HG03558 (cell line): ENCODE results near the gene RAE1.

Source experiments
- ATAC-seq: cut with Tn5 transposase; IDR thresholded peaks from one replicate; pipeline ENCODE4 v1.9.1; 2021; ENCODE audit warnings: moderate number of reproducible peaks; ENCODE audit not compliant: unreplicated experiment; ENCODE audit errors: extremely low read depth

The RAE1 gene, protein sequence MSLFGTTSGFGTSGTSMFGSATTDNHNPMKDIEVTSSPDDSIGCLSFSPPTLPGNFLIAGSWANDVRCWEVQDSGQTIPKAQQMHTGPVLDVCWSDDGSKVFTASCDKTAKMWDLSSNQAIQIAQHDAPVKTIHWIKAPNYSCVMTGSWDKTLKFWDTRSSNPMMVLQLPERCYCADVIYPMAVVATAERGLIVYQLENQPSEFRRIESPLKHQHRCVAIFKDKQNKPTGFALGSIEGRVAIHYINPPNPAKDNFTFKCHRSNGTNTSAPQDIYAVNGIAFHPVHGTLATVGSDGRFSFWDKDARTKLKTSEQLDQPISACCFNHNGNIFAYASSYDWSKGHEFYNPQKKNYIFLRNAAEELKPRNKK

DNA sequence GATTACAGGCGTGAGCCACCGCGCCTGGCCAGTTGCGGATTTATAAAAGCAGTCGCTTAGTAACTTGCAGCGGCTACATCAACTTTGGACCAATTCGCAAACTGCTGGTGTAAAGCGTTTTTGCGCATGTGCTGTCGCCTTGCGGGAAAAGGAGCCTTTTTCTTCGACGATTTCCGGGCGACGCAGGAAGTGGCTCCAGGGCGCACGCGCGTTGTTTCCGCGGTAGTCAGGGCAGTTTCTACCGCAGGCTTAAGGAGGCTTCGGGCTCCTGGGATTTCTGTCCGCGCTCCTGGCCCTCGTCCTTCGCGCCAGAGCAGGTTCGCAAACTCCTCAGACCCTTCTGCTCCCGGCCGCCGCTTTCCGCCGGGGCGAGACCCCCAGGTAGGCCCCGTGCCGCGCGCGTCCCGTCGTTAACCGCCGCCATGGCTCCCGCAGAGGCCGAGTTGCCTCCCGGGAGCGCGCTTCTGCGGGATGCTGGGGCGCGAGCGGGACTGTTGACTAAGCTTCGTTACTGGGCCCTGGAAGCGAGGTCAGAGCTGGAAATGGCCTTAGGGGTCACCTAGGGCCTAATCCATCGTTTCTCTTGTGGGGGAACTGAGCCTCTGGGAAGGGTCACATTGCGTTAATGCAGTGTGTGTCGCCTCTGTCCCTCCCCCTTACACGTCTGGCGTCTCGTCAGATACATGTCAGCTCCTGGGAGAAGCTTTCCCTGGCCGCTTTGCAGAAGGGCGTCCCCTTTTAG, at the start of gene RAE1:
TSS of gene RAE1 (plus strand) at position 214 of the 742 bp plus-strand sequence. CDS start 2,784 bp downstream, outside the sequence.
- ATAC-seq = peak; percentile 39

DNA sequence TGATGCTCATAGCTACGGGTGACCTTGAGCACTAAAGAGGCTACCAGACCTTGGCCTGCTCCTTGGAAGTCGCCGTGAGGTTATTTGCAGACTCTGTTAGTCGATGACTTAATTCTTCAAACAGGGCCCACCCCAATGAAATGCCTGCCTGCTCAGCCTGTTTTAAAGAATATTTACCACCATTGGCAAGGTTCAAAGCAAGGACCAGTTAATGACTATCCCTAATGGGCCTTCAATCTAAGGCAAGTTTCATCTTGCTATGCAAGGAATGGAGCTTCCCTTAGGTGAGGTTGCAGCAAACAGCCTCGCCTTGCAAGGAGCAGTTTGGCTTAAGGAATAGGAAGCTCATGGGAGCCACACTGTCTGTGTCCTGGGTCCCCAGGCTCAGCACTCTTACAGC, 44.3 kb upstream of the RAE1 start:
- no peak for ATAC-seq

- ATAC-seq = no peak
Observed at GRCh38 chr20:57308451-57309271, 42.4 kb upstream of the RAE1 start.

DNA sequence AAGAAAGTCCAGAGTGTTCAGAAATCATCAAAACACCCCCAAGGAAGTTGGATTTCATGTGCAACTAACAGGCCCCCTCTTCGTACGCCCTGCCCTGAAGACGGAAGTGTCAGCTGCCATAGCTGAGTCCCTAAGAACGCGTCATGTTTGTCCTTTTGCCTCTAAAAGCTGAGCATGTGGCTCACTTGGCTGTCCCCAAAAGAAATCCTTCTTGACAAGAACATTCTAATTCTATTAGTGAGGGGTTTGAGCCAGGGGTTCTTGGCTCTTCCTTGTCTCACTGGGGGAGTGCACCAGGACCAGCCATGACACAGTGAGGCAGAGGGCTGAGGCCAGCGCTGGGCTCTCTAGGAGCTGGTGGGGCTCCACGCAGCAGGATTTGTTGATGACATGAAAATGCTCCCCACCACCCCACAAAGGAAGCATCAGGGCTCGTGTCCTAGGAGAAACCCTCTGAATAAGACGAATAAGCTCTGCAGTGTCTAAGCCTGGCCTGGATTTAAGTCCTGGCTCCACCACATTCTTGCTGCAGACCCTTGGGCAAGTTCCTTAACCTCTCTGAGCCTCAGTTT, 41.4 kb upstream of the RAE1 start:
- no peak for ATAC-seq

DNA sequence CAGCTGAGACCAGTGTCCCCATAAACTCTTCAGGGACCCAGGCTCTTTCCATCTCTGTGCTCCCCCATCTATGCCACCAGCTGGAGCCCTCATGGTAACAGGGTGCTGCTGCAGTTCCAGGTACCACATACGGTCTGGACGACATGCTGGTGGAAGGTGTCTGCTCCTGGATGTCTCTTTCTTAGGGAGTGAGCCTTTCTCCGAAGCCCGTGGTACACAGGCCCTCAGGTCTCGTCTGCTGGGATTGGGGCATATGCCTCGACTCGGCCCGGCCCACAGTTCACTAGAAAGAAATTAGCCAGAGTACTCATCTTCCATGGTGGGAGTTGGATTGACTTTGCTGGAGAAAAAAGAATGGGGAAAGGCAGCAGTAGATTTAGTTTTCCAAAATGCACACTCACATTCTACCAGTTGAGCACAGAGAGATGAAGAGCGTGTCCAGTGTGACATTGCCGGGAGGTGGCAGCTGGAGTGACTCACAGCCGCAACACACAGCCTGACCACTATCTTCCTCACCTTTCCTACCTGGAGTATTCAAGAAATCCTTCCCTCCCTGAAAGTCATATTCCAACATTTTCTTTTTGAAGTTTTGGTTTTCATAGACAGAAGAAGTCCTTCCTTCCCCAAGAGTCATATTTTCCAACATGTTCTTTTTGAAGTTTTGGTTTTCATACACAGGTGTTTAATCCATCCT, 40.1 kb upstream of the RAE1 start:
- ATAC-seq = no peak

DNA sequence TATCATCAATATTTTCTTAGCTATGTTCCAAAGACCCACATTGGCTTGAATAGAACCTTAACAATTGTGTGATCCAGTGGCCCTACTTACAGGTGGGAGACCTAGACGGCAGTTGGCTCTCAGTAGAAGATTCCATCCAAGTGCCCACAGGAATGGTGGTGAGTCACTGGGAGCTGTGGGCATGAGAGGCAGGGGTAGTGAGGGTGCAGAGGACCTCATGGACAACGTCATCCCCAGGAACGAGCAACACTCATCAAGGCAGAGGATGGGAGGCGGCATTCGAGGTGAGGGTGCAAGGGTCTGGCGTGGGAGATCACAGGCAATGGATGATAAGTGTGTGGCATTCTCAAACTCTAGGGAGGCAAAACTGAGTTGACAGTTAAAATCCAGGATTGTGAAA, 38.9 kb upstream of the RAE1 start:
- no peak for ATAC-seq

GRCh38 chr20:57313230-57313629, 37.8 kb upstream of the RAE1 start:
- ATAC-seq = no peak

DNA sequence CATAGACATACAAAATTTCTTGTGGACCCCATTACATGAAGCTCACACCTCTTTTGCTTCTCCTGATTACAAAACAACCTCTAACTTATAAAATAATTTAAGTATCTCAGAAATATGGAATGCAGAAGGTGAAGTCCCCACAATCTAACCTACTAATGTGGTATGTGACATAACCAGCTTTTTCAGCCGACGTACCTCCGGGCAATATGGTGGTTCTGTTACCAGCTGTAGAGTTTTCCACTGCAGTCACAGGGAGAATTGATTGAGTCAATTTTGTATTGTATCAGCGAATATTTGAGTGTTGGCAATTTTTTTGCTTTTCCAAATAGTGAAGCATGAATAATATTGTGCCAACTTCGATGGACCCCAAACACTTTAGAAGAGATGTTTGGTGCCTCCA, 37.1 kb upstream of the RAE1 start:
- ATAC-seq = no peak

DNA sequence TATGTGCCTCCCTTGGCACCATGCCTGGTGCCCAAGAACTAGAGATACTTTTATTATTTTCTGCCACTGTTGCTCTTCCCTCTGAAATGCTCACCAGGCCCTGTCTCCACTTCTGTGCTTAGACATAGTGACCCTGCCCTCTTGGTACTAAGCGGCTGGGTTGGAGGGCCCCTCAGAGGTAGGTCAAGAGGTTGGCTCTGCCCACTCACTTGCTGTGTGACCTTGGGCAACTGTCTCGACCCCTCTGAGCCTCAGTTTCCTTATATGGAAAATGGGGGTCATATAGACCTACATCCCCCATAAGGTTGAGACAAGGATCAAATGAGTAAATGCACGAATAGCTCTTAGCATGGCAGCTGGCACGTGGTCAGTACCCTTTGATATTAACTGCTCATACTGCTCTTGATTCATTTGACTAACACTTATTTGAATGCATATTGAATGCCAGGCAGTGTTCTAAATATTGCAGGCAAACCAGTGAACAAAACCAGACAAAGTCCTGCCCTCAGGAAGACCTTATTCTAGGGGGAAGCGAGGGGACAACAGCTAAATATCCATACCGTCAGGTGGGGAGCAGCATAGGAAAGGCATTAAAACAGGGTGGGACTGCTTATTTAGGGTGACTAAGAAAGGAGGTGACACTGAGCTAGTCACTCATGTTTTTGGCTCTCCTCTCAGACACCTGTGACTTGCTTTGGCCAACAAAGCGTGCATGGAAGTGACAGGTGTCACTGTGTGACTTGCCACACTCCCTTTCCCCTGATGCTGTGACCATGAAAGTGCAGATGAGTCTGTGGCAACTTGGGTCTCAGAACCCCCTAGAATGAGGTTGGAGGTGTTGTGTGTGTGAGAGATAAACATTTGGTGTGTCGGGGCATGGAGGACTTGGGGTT, 35.7 kb upstream of the RAE1 start:
- ATAC-seq = no peak

DNA sequence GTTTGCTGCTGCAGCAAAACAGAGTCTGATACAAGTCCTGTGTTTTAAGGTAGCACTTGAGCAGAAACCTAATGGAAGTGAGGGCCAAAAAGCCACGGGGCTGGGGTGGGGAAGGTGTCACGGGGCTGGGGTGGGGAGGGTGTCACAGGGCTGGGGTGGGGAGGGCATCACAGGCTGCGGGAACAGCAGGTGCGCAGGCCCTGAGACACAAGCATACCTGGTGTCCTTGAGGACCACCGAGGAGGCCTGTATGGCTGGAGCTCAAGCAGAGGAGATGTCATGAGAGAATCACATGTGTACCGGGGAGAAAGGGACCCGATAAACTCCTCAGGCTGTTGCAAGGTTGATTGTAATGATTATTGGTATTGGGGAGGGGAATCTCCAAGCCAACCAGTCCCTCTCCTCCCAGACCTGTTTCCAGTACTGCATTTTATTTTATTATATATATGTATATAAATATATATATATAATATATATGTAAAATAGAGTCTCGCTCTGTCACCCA, 35.0 kb upstream of the RAE1 start:
- no peak for ATAC-seq

DNA sequence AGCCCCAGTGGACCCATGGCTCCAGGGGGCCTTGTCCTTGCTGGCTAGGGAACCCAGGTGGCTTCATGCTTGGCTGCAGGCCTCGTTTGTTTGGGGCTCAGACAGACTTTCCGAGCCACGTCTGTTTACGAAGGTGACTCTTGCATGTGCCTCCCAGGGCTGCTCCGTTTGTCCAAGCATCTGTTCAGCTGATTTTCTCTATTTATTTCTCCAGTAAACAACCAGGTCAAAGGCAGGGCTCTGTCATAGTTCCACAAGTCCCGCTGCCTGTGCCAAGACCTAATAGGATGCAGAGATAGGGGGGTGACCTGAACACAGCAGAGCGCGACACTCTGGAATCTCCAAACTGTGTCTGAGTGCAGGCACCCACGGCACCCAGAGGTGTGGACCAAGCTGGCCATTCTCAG, 34.3 kb upstream of the RAE1 start:
- no peak for ATAC-seq

DNA sequence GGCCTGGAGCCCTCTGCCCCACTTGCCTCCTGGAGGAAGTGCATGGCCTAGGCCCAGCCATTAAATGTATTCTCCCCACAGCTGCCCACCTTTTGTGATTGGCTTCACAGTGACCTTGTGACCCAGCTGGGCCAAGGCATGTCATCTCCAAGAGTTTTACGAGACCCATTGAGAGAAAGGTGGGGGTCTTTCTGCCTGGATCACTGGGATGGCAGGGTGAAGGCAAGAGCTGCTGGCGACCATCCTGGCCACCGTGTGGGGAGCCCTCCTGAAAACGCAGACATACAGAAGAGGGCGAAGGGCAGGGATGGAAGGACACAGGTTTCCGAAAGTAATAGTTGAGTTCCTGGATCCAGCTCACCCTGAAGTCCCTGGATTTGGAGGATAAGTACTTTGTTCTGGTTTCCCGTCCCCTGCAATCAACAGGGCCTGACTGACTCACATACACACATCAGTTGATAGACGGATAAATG, 33.7 kb upstream of the RAE1 start:
- ATAC-seq = no peak

DNA sequence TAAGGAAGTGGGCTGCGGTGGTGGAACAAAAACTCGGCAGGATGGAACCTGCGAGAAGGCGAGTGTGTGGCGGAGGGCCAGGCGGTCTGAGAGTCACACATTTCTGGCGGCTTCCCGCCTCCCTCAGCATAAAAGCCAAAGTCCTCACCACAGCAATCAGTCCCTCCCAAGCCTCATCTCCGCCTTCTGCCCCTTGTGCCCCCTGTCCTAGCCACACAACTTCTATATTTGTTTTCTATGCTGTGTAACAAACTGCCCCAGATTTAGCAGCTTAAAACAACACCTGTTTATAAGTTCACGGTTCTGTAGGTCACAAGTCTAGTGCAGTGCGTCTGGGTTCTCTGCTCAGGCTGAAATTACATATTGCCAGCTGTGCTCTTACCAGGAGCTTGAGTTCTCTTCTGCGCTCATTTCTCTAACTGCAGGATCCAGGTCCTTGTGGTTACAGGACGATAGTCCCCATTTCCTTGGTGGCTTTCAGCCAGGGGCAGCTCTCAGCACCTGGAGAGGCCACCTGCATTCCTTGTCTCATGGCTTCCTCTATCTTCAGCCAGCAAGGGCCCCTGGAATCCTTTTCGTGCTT, 33.2 kb upstream of the RAE1 start:
- ATAC-seq = no peak

DNA sequence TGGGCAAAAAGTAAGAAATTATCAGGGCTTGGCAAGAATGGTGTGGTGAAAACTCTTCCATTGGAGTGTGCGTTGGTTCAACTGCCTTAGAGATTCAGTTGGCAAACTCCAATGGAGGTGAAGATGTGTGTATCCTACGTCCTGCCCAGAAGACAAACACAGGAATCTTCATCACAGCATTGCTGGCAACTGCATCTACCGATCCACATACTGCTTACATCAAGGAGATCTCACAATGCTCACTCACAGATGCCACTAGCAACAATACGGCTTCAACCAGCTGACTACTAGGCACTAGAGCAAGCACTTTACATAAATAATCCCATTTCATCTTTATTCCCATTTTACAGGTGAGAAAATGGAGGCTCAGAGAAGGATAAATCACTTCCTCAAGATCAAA, 31.5 kb upstream of the RAE1 start:
- ATAC-seq = no peak

DNA sequence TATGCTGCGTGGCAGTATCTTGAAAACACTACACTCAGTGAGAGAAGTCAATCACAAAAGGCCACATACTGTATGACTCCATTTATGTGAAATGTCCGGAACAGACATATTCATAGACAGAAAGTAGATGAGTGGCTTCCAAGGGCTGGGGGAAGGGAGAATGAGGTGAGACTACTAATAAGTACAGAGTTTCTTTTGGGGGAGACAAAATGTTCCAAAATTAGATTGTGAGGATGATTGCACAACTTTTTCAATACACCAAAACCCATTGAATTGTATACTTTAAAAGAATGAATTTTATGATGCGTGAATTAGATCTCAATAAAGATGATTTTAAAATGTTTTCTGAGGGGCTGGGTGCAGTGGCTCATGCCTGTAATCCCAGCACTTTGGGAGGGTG, 30.7 kb upstream of the RAE1 start:
- no peak for ATAC-seq

DNA sequence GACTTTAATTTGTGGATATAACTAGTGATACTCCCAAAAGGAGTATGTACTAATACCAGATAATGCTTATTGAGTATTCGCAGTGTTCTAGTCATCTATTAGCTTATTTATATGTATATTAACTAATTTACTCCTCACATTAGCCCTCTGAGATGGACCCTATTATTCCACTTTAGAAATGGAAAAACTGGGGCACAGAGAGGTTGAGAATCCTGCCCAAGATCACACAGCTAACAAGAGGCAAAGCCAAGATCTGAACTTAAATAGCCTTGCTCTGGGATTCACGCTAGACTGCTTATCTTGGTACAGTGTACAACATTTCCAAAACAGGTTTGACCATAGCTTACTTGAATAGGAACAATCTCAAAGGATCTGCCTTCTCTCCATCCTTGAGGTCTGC, 29.9 kb upstream of the RAE1 start:
- no peak for ATAC-seq

GRCh38 chr20:57322476-57322875, 28.6 kb upstream of the RAE1 start:
- no peak for ATAC-seq

- ATAC-seq = no peak
Observed at GRCh38 chr20:57323034-57323433, 28.0 kb upstream of the RAE1 start.
